GM06990 (cell line): ENCODE data around the gene SCAF4.
"Not testable (repeated sequence)": the region's sequence is repeated elsewhere in the genome, so short reads cannot be mapped to it uniquely, and the experiment has no call there.

Experiments
- DNase-seq: peaks from one replicate; pipeline ENCODE4 v3.0.0-alpha.2; 2011; ENCODE audit not compliant: insufficient read length; ENCODE audit errors: extremely low read depth
- H3K27me3 ChIP-seq: replicated peaks from 2 replicates; pipeline ENCODE4 v1.6.0; 2011; ENCODE audit warnings: low read length; ENCODE audit not compliant: control insufficient read depth, insufficient read depth
- H3K36me3 ChIP-seq: 2 replicates; pipeline ENCODE4 v1.5.1; 2011; ENCODE audit warnings: low read length; ENCODE audit not compliant: control insufficient read depth, insufficient read depth
- H3K4me3 ChIP-seq: replicated peaks from 2 replicates; pipeline ENCODE4 v1.5.1; 2011; ENCODE audit warnings: low read depth, mild to moderate bottlenecking, control low read depth, low read length
- TF ChIP-seq, protein P1 (sequence below): IDR thresholded peaks from 2 replicates; pipeline ENCODE4 v1.5.1; 2011; ENCODE audit warnings: low read length, control low read depth, mild to moderate bottlenecking, inconsistent platforms; ENCODE audit not compliant: insufficient read depth, poor library complexity, severe bottlenecking

Gene SCAF4

DNA sequence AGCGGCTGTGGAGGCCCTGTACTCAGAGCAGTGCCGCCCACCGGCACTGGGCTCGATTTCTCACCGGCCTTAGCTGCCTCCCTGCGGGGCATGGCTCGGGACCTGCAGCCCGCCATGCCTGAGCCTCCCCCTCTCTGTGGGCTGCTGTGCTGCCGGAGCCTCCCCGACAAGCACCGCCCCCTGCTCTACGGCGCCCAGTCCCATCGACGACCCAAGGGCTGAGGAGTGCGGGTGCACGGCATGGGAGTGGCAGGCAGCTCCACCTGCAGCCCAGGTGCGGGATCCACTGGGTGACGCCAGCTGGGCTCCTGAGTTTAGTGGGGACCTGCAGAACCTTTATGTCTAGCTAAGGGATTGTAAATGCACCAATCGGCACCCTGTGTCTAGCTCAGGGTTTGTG lies 77.6 kb downstream of the SCAF4 start:
- TF ChIP-seq, protein P1, sequence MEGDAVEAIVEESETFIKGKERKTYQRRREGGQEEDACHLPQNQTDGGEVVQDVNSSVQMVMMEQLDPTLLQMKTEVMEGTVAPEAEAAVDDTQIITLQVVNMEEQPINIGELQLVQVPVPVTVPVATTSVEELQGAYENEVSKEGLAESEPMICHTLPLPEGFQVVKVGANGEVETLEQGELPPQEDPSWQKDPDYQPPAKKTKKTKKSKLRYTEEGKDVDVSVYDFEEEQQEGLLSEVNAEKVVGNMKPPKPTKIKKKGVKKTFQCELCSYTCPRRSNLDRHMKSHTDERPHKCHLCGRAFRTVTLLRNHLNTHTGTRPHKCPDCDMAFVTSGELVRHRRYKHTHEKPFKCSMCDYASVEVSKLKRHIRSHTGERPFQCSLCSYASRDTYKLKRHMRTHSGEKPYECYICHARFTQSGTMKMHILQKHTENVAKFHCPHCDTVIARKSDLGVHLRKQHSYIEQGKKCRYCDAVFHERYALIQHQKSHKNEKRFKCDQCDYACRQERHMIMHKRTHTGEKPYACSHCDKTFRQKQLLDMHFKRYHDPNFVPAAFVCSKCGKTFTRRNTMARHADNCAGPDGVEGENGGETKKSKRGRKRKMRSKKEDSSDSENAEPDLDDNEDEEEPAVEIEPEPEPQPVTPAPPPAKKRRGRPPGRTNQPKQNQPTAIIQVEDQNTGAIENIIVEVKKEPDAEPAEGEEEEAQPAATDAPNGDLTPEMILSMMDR = no peak
- DNase-seq = no peak
- Histone ChIP-seq H3K36me3 (no peaks in the 10 kb centered on the region), H3K27me3 (no peaks in the 10 kb centered on the region), H3K4me3 (no peak overlapping the region)

DNA sequence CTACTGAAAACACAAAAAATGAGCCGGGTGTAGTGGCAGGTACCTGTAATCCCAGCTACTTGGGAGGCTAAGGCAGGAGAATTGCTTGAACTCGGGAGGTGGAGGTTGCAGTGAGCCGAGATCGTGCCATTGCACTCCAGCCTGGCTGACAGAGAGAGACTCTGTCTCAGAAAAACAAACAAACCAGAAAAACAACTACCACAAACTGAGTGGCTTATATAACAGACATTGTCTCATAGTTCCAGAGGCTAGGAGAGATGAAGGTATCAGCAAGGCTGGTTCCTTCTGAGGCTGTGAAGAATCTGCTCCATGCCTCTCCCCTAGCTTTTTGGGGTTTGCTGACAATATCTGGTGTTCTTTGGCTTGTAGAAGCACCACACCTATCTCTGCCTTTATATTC lies 80.4 kb downstream of the SCAF4 start:
- H3K4me3 ChIP-seq, H3K36me3 ChIP-seq, DNase-seq, H3K27me3 ChIP-seq: not testable (repeated sequence)

DNA sequence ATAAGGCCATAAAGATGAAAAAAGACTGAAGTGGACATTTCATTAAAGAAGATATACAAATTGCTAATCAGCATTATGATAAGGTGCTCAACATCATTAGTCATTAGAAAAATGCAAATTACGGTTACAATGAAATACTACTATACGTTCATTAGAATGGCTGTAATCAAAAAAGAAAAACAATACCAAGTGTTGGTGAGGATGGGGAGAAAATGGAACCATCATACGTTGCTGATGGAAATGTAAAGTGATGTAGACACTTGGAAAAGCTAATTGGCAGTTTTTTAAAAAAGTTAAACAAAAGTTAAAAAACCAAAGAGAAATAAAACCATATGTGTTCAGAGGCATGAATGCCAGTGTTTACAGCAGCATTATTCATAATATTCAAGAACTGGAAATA lies 81.0 kb downstream of the SCAF4 start:
- no peak for DNase-seq
- H3K36me3 ChIP-seq = no peaks in the 10 kb centered on the region
- TF ChIP-seq, protein P1 = no peak
- no peak overlapping the region for H3K4me3 ChIP-seq
- no peaks in the 10 kb centered on the region for H3K27me3 ChIP-seq

DNA sequence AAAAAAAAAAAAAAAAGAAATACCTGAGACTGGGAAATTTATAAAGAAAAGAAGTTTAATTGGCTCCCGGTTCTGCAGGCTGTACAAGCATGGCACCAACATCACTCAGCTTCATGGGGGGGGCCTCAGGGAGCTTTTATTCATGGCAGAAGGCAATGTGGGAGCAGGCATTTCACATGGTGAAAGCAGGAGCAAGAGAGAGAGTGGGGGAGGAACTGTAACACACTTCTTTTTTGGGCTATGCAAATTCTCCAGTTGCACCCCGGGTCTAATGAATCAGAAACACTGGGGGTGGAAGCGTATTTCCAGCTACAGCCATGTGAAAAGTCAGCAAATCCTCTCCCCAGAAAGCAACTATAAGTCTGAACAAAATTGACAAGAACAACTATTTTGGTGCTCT lies 84.3 kb downstream of the SCAF4 start:
- no peak for DNase-seq
- Histone ChIP-seq H3K4me3 (no peak overlapping the region; the same call in 1 of the 2 replicates), H3K36me3 (no peaks in the 10 kb centered on the region), H3K27me3 (no peaks in the 10 kb centered on the region)
- TF ChIP-seq, protein P1 = no peak

DNA sequence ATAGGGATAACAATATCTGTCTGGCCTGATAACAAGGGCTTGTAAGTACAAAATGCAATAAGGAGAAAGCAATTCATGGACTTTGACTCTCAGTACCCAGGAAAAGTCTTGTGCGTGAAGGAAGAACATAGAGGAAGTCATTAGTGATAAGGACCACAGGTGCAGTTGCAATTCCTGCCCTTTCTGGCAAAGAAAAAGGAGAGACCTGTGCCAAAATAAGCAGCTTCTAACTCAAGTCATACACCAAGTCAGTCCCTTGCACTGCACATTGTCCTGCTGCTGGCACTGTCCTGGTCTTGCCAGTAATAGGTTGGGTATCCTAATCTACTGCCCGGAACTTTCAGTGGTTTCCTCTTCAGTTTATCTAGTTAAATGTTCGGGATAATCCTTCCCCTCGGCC lies 87.3 kb downstream of the SCAF4 start:
- Histone ChIP-seq H3K36me3 (no peaks in the 10 kb centered on the region), H3K4me3 (no peak overlapping the region), H3K27me3 (no peaks in the 10 kb centered on the region)
- no peak for DNase-seq
- TF ChIP-seq, protein P1 = no peak

DNA sequence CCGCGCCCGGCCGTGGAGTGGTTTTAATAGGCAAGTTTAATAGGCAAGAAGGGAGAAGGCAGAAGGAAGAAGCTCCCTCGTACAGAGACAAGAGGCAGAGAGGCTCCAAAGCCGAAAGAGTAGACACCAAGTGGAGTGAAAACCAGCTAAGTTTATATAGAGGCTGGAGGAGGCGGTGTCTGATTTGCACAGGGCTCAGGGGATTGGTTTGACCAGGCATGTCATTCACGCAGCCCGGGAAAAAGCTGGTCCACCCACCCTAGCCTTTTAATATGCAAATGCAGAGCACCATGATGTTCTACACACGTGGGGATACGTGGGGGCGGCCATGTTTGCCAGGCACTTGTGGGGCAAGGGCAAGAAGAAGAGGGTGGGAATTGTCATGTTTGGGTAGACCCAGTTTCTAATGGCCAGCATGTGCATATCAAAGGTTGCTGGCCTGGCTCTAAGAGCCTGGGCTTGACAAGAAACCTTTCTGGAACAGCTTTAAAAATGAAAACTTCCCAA lies 90.4 kb downstream of the SCAF4 start:
- DNase-seq = no peak
- Histone ChIP-seq H3K36me3 (no peaks in the 10 kb centered on the region), H3K4me3 (no peak overlapping the region), H3K27me3 (no peaks in the 10 kb centered on the region)
- TF ChIP-seq, protein P1 = no peak
